Peyer's patch (tissue), 4 donors: ENCODE measurements around the gene BCLAF1. TPM values are rescaled to one million over a fixed set of nuclear protein-coding genes. Genes with fewer than 3 reads are reported as not detected.

Source experiments
- DNase-seq, 3 donors: peaks; one replicate each; pipeline ENCODE4 v3.0.0-alpha.2; 2017 to 2019
- H3K27ac ChIP-seq, 4 donors: fragments of 200-600 bp; sonication (generic); one replicate each; pipeline ENCODE4 v1.5.1; 2016 to 2019
- H3K27me3 ChIP-seq, 2 donors: fragments of 200-600 bp; sonication (generic); one replicate each; pipeline ENCODE4 v1.5.1; 2019
- H3K36me3 ChIP-seq, 3 donors: fragments of 200-600 bp; sonication (generic); one replicate each; pipeline ENCODE4 v1.5.1; 2016 to 2019
- H3K4me1 ChIP-seq, 4 donors: fragments of 200-600 bp; sonication (generic); one replicate each; pipeline ENCODE4 v1.5.1; 2016 to 2019
- H3K4me3 ChIP-seq, 4 donors: fragments of 200-600 bp; sonication (generic); 1 replicate in 3 of 4; 2 replicates in 1 of 4; pipeline ENCODE4 v1.5.1; 2016 to 2019; ENCODE audit warnings: mild to moderate bottlenecking in 1 of 4
- H3K9me3 ChIP-seq, 4 donors: fragments of 200-600 bp; sonication (generic); one replicate each; pipeline ENCODE4 v1.5.1; 2016 to 2019; ENCODE audit warnings: mild to moderate bottlenecking in 1 of 4
- CTCF ChIP-seq, 6 experiments: fragments of 450-650 bp in 4 of 6; fragments of 200-600 bp in 2 of 6; sonication (generic) in 1 of 6; IDR thresholded peaks; one replicate each; pipeline ENCODE4 v1.5.1; 2017 to 2019; ENCODE audit warnings: antibody characterized with exemption in 6 of 6, mild to moderate bottlenecking in 3 of 6, moderate library complexity in 1 of 6
- POLR2A ChIP-seq, 2 donors: fragments of 450-650 bp; IDR thresholded peaks; one replicate each; pipeline ENCODE4 v1.5.1; 2017; ENCODE audit warnings: antibody characterized with exemption in 2 of 2, mild to moderate bottlenecking in 2 of 2, moderate library complexity in 2 of 2
- total RNA-seq, 4 donors: library from RNA; depleted of rRNA; stranded (reverse); fragments of >200 nt; gene quantifications; one replicate each; pipeline ENCODE4 v1.1.0, GENCODE V29; 2016

The BCLAF1 gene
- total RNA-seq, 4 donors from 2014 or later: 110 to 639 (median 135) TPM

GRCh38 chr6:136294621-136295020 is 5.0 kb upstream of the BCLAF1 start:
- H3K4me1 ChIP-seq: peaks cover 0 to 7% (median 0%) of the 10 kb centered on the region in 4 donors
- H3K9me3 ChIP-seq: no peaks in the 10 kb centered on the region
- no peak overlapping the region for H3K4me3 ChIP-seq
- no peak for DNase-seq
- H3K27ac ChIP-seq: no peak overlapping the region
- H3K27me3 ChIP-seq: no peaks in the 10 kb centered on the region
- H3K36me3 ChIP-seq: no peaks in the 10 kb centered on the region
- TF ChIP-seq POLR2A (IDR thresholded peaks at IDR 0.05) (no peak), CTCF (IDR thresholded peaks at IDR 0.05) (no peak)

- DNase-seq: peak; percentile 71 to 88 (median 79)
- H3K4me3 ChIP-seq: peak overlapping the region; percentile 87 to 99 (median 94)
- H3K36me3 ChIP-seq: no peaks in the 10 kb centered on the region
- H3K4me1 ChIP-seq: peaks cover 0 to 35% (median 9%) of the 10 kb centered on the region in 4 donors
- no peaks in the 10 kb centered on the region for H3K9me3 ChIP-seq
- no peaks in the 10 kb centered on the region for H3K27me3 ChIP-seq
- H3K27ac ChIP-seq: peak overlapping the region; percentile 99 to 100 (median 100)
- TF ChIP-seq POLR2A (IDR thresholded peaks at IDR 0.05) (no peak), CTCF (IDR thresholded peaks at IDR 0.05) (peak in 1 of 6 experiments; percentile 8)
Measured at GRCh38 chr6:136290410-136291010, 864 bp upstream of the BCLAF1 start.

GRCh38 chr6:136289327-136289578 is 393 bp downstream of the BCLAF1 start:
- Histone ChIP-seq H3K27me3 (no peaks in the 10 kb centered on the region), H3K4me3 (peak overlapping the region; percentile 87 to 99 (median 94)), H3K36me3 (no peaks in the 10 kb centered on the region), H3K27ac (peak overlapping the region; percentile 99 to 100 (median 100)), H3K4me1 (peaks cover 0 to 46% (median 11%) of the 10 kb centered on the region in 4 donors), H3K9me3 (no peaks in the 10 kb centered on the region)
- TF ChIP-seq CTCF (IDR thresholded peaks at IDR 0.05) (peak in 1 of 6 experiments; percentile 1), POLR2A (IDR thresholded peaks at IDR 0.05) (no peak)
- peak; percentile 88 to 97 (median 91) for DNase-seq

DNA sequence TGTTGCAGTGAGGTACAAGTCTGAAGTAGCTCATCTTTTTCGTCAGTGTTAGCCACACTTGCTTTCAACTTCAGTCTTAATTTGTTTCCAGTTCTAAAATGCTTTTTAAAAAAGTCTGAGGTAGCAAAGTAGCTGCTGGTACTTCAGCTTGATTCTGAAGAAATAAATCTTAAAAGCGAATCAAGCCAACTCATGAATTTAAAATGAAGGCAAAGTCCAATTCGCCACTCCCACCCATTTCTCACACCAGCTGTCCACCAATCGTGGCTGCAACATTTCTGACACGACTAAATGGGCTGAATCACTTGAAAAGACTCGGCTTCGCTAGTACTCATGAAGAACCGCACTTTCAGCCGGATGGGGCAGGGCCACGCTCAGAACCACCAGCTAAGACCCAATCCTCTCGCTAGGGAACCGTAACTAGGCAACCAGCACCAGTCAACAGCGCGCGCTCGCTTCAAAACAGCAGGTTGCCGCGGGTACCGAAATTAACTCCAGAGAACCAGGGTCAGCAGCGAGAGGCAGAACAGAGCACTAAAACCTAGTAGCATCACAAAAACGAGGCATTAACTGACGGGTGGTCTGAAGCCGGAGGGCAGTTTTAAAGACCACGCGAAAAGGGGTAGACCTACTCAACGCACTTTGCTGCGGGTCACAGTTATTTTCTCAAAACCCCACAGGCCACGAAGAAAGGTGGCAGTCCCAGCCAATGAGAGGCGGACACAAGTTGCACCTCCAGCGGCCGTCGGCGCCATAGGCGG is 900 bp downstream of the BCLAF1 start:
- Histone ChIP-seq H3K27ac (peak overlapping the region; percentile 99 to 100 (median 100)), H3K27me3 (no peaks in the 10 kb centered on the region), H3K36me3 (no peaks in the 10 kb centered on the region), H3K4me1 (peaks cover 0 to 47% (median 11%) of the 10 kb centered on the region in 4 donors), H3K9me3 (no peaks in the 10 kb centered on the region), H3K4me3 (peak overlapping the region; percentile 87 to 99 (median 94))
- peak; percentile 18 to 65 for TF ChIP-seq POLR2A (IDR thresholded peaks at IDR 0.05)
- peak; percentile 23 to 60 (median 41) for TF ChIP-seq CTCF (IDR thresholded peaks at IDR 0.05)
- peak; percentile 80 to 92 (median 84) for DNase-seq

DNA sequence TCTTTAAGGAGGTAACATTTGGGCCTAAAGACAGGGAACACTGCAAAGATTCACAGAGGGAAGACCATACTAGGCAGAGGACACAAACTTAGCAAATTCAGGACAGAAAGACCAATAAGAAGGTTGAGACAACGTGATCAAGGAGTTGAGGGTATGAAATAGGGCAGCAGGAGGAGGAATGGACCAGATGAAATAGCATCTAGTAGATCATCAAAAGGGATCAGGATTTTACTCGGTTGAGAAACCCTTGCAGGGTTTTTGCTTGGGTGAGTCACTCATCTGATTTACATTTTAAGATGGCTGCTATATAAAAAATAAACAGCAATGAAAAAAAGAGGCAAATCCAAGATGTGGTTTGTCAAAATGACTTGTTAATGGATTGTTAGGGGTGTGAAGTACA is 4.7 kb downstream of the BCLAF1 start:
- Histone ChIP-seq H3K36me3 (peaks cover 0 to 16% (median 0%) of the 10 kb centered on the region in 3 donors), H3K9me3 (no peaks in the 10 kb centered on the region), H3K27ac (no peak overlapping the region), H3K4me3 (no peak overlapping the region), H3K4me1 (peaks cover 0 to 65% (median 15%) of the 10 kb centered on the region in 4 donors), H3K27me3 (no peaks in the 10 kb centered on the region)
- DNase-seq: no peak
- TF ChIP-seq CTCF (IDR thresholded peaks at IDR 0.05) (no peak), POLR2A (IDR thresholded peaks at IDR 0.05) (no peak)
